Inflammatory macrophage treated with lipopolysaccharide for 1 hour (primary cell): ENCODE data around the gene ST3GAL3.
"Not testable (repeated sequence)": the region's sequence is repeated elsewhere in the genome, so short reads cannot be mapped to it uniquely, and the experiment has no call there.

Experiments used
- DNase-seq, 2 donors: peaks; one replicate each; pipeline ENCODE4 v3.0.0-alpha.2; 2020 to 2022

The ST3GAL3 gene

DNA sequence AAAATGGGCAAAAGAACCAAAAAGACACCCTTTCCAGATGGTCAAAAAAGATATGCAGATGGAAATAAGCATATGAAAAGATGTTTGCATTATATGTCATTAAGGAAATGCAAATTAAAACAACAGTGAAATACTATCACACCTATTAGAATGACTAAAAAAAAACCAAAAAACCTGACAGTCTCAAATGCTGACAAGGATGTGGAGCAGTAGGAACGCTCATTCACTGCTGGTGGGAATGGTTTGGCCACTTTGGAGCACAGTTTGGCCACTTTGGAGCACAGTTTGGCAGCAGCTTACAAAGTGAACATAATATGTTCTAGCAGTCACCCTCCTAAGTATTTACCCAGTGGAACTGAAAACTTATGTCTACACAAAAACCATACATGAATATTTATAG is 121.2 kb downstream of the ST3GAL3 start:
- DNase-seq: no peak

DNA sequence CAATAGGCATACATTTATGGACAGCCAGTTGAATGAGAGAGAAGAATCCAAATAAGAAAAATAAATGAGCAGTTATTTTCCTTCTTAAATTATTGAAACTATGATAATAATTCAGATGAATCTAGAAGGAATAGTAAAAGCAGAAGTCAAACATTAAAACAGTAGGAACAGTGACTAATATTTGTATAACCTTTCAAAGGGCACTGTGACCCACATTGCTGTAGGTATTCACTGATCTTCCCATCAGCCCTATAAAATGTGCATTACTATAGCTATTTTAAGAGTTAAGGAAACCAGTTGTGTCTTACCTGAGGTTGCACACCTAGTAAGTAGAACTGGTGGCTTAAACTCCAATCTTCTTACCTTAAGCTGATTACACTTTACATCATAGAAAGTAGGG is 123.5 kb downstream of the ST3GAL3 start:
- no peak for DNase-seq

DNA sequence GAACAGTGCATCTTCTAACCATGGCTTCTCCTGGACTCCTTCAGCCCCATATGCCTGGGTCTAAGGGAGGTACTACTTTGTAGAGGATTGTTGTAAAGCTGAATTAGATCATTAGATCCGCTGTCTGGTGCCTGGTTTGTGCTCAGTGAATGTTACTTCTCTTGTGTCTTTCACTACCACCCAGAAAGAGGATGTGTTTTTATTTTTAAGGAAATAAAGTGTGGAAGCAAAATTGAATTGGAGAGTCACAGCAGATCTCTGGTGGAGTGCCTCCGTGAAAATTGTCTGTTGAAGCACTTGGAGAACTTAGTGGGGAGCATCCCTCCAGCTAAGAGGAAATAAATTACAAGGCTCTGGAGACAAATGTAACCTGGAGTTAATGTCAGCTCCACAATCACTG is 124.5 kb downstream of the ST3GAL3 start:
- peak; percentile 35 to 41 for DNase-seq

DNA sequence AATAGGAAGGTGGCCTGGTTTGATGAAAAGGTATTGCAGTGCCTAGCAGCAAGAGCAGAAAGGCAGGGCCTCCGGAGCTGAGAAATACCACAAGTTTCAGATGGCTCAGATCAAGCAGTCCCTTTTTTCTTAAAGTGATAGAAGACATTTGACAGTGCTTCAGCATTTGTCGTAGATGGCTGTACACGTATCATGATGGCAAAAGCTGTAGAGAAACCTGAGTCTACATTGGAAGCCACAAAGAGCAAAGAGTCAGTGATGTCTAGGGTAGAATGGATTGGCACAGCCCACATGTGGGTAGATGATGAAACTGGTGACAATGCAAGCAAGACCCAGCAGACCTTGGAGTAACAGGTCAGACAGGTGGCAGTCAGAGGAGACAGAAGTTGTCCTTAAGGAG is 124.9 kb downstream of the ST3GAL3 start:
- no peak for DNase-seq

DNA sequence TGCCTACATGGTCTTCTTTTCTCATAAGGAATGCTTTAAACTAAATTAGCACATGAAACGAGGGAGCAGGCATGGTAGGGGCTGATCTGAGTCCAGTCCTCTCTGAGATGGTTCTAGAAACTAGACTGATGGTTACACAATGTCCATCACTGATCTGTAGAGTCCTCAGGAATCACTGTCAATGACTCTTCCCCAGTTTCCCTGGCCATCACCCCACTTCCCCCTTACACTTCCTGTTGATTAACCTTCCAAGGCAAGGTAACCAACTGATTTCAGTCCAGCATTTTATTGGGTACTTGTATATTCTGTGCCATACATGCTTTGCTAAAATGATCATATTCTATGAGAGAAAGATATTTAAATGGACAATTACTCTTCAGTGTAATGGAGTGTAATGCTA is 125.7 kb downstream of the ST3GAL3 start:
- DNase-seq: no peak

DNA sequence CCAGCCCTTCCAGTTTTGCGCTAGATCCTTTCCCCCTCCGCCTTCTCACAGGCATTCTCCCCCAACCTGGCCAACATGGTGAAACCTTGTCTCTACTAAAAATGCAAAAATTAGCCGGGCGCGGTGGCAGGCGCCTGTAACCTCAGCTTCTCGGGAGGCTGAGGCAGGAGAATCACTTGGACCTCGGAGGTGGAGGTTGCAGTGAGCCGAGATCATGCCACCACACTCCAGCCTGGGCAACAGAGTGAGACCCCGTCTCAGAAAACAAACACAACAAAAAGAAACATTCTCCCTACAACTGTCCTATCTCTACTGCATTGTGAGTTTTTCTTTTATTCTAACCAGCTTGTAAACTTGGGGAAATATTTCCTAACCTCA is 126.6 kb downstream of the ST3GAL3 start:
- DNase-seq: not testable (repeated sequence)

DNA sequence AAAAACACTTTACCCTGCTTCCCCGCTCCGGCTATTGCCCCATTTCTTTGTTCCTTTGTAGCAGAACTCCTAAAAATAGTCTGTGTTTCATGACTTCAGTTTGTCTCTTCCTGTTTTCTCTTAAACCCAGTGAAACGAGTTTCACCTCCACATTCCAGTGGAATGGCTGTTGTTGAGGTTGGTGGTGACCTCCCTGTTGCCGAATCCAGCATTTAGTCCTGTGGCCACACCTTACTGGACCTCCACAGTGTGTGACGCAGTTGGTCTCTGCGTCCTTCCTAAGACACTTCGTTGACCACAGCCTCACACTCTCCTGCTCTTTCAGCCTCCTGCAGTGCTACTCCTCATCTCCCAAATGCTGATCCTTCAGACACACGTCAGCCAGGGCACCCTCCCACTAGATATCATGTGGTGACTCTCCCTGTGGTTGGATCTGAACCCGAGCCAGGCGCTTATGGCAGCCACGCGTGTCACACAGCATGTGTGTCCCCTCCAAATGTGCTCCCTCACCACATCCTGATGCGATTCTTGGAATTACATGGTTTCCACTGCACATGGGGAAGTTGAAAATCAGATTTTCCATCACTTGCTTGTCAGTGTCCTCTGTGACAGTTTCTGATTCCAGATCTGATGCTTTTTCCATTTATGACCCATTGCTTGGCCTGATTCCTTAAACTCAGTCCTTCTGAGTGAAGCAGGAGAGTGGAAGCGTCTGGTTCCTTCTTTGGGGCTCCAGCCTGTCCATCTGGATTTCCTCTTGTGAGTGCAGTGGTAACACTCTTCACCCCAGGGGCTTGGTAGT is 127.1 kb downstream of the ST3GAL3 start:
- DNase-seq: peak; percentile 79 to 83

DNA sequence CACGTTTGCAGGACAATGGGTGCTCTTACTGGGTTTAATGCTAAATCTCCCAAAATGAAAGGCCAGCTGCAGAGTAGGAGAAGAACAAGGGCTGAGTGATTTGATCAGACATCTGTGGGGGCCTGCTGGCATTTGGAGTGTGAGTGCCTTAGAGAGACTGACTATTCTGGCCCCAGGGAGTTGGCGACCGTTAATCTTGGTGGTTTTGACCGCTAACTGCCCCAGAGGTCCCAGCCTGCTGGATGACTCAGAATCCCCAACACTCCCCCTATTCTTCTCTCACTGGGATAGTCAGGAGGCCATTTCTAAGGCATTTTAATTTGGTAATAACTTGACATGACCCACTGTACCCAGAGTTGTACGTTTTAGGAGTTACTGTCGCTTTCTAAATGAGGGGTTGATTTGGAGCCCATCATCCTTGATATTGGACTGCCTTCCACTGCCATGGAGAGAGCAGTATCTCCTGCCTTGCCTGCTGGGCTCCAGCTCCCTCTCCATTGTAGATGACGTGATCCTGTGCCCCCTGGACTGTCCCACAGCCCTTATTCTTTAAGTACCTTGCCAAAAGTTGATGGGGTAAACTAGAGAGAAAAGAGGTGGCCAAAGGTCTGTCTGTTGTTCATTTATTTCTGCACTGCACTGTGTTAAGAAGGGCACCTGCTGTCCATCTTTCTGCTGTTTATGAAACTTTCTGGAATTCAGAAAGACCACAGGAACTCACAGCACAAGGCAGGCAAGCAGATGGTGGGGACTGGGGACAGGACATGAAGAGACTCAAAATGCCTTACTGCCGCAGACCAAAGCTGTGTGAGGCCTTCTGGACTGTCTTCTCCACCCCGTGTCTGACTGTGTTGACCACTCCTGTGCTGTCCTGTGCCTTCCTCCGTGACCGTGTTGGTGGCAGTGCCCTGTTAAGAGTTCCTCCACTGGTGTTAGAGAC is 128.0 kb downstream of the ST3GAL3 start:
- DNase-seq: peak; percentile 25 to 41

DNA sequence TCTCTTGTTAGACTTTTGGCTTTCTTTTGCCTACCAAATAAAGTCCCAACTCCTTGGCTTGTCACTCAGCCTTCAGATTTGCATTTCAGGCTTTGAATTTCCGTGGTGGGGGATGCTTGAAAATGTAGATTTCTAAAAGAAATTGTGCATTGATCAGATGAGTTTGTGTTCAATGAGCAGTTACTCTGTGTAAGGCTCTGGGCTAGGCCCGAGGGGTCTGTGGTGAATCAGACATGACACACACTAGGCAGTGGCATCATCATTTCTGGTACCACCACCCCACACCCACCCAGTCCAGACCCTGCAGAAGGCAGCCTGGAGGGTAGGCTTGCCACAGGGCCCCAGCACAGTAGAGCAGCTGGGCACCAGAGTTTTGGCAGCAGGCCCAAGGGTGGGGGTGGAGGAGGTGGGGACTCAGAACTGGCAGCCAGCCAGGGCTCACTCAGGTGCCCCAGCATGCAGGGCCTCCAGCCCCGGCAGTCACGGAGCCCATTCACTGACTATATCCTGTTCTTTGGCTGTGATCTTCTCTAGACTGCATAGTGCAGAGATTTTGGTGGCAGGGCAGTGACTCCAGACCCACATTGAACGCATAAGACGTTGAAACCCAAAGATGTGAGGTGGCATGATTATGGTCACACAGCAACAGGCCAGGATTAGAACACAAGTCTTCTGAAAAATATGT is 129.1 kb downstream of the ST3GAL3 start:
- no peak for DNase-seq

DNA sequence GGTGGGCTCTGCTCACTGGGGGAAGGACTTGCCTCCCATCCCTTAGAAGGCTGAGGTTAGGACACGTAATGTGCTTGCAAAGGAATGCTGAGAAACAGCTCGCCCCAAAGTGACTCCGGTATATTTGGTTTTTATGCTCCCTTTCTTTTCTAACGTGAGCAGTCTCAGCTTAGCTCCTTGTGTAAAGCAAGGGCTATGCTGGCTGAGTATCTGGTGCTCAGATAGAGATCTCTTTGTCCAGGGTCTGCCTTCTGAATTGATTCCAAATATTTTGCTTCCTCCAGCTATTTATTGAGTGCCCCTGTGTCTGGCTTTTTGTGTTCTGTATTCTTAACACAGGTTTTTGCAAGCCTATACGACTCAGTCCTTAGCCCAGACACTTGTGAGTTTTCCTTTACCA is 131.7 kb downstream of the ST3GAL3 start:
- DNase-seq: no peak

DNA sequence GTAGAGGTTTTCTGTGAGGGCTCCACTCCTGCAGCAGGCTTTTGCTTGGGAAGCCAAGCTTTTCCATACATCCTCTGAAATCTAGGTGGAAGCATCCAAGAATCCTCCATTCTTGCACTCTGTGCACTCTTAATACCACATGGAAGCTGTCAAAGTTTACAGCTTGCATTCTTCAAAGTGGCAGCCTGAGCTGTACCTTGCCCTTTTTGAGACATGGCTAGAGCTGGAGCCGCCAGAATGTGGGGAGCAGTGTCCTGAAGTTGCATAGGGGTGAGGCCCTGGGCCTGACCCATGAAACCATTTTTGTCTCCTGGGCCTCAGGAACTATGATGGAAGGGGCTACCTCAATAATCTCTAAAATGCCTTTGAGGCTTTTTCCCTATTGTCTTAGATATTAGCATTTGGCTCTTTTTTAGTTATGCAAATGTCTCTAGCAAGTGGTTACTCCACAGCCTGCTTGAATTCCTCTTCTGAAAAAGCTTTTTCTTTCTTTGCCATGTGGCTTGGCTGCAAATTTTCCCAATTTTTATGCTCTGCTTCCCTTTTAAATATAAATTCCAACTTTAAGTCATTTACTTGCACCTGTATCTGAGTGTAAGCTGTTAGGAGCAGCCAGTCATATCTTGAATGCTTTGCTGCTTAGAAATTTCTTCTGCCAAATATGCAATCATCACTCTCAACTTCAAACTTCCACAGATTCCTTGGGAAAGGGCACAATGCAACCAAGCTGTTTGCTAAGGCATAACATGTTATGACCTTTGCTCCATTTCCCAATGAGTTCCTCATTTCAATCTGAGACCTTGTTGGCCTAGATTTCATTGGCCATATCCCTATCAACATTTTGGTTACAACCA is 134.2 kb downstream of the ST3GAL3 start:
- peak in 1 of 2 donors; percentile 27 for DNase-seq

DNA sequence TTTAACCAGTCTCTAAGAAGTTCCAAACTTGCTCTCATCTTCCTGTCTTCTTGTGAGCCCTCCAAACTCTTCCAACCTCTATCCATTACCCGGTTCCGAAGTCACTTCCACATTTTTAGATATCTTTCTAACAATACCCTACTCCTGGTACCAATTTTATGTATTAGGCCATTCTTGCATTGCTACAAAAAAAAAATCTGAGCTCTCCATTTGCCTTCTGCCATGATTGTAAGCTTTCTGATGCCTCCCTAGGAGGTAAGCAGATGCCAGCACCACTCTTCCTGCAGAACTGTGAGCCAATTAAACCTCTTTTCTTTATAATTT is 134.8 kb downstream of the ST3GAL3 start:
- no peak for DNase-seq

DNA sequence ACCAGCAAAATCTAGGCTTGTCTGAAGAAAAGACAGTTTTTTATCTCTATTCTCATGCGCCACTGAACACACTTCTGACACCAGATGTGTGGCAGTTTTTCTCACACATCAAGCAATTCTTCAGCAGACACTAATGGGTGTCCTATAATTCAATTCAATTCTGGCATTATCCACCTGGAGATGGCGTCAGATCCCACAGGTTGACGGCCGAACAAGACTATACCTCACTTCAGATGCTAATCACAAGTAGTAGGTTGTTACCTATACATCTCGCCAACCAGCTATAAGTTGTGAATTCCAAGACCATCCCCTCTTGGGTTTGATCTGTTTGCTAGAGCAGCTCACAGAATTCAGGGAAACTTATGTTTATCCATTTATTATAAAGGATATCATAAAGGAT is 136.3 kb downstream of the ST3GAL3 start:
- DNase-seq: no peak

DNA sequence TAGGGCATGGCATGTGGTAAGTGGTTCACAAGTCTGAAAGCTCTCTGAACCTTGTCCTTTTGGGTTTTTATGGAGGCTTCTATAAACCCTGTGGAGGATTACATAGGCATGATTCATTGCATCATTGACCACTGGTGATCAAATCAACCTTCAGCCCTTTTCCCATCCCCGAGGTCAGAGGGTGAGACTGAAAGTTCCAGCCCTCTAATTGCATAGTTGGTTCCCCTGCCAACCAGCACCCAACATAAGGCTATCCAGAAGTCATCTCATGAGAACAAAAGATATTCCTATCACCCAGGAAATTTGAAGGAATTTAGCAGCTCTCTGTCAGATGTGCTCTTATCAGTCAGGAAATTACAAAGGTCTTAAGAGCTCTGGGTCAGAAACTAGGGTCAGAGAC is 136.8 kb downstream of the ST3GAL3 start:
- DNase-seq: peak in 1 of 2 donors; percentile 34

DNA sequence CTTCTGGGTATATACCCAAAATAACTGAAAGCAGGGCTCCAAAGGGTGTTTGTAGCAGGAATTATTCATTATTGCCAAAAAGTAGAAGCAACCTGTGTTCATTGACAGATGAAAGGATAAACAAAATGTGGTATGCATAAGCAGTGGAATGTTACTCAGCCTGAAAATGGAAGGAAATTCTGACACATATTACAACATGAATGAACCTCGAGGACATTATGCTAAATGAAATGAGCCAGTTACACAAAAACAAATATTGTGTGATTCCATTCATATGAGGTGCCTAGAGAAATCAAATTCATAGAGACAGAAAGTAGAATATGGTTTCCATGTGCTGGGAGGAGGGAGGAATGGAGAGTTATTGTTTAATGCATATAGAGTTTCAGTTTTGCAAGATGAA is 140.0 kb downstream of the ST3GAL3 start:
- no peak for DNase-seq

DNA sequence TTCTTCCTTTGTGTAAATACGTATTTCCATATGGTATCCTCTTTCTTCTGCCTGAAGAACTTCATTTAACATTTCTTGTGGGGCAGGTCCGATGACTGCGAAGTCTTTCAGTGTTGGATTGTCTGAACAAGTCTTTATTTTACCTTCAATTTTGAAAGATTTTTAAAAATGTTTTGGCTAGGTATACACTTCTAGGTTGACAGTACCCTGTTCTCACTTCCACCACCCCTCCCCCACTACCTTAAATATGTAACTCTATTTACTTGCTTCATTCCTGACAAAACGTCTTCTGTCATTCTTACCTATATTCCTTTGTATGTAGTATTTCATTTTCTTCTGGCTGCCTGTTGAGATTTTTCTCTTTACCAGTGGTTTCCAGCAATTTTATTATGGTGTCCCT is 140.5 kb downstream of the ST3GAL3 start:
- DNase-seq: no peak

DNA sequence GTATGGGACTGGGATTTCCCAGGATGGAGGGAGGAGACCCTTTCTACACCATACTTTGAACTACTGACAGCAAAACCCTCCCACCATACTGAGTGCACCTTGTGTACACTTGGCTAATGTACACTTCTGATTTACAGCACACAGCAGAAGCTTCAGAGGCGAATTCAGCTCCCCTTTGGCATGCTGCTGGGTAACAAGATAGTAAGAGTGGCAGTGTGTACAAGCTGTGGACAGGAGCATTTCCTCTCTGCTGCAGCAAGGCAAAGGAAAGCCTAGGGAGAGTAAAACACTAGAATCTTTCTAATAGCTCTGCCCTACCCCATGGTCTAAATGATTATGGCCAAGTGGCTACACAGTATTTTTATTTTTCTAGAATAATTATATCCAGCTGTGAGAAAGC is 142.3 kb downstream of the ST3GAL3 start:
- DNase-seq: no peak

DNA sequence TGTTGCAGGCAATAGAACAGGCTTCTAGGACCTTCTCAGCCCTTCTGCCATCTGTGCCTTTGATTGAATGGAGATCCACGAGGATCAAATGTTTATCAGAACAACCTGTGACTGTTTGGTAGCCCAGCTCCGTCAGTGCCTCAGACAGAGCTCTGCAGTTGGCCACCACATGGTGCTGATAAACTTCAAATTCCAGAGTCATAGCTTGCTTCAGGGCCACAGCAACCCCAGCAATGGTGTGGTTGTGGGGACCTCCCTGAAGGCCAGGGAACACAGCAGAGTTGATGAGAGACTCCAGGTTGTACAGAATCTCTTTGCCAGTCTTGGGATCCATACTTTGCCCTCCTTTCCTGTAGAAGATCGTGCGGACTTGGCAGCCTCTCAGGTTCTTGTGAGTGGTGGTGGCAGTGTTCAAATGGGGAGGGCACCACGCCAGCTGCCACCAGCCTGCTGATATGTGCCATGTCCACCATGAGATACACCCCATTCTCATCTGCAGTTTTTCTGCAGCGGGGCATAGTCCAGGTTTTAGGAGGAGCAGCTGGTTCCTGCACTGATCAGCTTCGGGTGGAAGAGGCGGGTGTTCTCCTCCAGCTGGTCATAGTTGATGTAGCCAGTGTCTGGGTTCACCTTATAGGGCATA is 143.4 kb downstream of the ST3GAL3 start:
- DNase-seq: no peak

DNA sequence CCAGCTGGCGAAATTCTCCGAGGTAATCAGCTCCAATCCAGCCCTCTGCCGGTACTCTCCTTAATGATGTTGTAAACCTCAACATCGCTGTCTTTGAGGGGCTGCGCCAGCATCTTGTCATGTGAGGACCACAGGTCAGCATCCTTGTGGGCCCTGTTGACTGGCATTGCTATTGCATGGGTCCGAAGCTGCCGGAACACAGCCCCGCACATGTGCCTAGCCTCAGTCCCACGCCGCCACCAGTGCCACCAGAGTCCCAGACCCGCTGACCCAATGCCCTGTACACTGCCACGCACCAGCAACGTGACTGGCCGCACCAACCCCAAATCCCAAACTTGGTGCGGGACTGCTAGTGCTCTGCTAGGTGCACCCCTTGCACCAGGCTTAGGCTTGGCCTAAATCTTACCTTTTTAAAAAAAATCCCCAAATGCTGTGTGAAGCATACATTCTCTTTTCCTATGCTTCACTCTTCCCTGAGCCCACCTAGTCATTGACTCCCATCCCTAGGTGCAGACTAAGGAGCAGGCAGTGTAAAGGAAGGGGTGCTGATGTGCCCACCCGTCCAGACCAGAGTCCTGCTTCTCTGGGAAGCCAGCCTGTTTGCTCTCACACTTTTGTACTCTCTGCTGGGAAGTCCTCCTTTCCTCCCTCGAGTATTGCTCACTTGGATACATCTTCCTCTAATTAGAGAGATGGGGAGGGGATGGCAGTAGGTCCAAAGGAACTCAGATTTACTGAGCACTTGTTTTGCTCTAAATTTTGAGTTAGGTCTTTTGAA is 144.4 kb downstream of the ST3GAL3 start:
- no peak for DNase-seq

DNA sequence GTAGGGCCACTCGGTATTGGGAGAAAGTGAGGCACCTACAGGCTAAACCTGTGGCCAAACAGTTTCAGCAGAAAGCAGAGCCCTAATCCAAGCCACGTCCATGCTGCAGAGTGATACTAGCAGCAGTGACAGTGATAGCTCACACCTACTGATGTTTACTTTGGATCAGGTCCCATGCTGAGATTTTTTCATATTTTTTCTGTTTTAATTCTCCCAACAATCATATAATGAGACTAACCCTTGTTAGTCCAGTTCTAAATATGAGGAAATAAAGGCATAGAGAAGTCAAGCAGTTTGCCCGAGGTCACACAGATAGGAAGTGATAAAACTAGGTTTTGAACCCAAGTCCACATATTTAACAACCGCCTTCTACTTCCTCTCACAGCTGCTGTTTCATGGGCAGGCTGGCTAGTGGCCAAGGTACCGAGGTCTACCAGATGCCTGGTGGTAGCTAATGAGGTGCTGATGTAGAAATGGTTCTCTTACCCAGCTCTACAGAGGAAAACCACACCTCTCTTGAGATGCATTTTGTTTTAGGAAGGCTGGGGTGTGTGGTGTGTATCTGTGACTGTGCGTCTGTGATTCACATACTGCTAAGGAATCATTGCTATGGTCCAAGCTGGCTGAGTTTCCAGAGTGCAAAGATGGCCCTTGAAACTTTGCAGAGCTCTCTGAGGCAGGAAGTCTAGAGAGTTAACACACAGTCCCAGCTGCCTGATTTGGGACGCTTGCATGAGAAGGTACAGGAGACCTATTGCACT is 146.0 kb downstream of the ST3GAL3 start:
- peak in 1 of 2 donors; percentile 33 for DNase-seq
